Measurements from ENCODE around the gene TAF4.
"Not testable (repeated sequence)": the region's sequence is repeated elsewhere in the genome, so short reads cannot be mapped to it uniquely, and the experiment has no call there.

The TAF4 gene

DNA sequence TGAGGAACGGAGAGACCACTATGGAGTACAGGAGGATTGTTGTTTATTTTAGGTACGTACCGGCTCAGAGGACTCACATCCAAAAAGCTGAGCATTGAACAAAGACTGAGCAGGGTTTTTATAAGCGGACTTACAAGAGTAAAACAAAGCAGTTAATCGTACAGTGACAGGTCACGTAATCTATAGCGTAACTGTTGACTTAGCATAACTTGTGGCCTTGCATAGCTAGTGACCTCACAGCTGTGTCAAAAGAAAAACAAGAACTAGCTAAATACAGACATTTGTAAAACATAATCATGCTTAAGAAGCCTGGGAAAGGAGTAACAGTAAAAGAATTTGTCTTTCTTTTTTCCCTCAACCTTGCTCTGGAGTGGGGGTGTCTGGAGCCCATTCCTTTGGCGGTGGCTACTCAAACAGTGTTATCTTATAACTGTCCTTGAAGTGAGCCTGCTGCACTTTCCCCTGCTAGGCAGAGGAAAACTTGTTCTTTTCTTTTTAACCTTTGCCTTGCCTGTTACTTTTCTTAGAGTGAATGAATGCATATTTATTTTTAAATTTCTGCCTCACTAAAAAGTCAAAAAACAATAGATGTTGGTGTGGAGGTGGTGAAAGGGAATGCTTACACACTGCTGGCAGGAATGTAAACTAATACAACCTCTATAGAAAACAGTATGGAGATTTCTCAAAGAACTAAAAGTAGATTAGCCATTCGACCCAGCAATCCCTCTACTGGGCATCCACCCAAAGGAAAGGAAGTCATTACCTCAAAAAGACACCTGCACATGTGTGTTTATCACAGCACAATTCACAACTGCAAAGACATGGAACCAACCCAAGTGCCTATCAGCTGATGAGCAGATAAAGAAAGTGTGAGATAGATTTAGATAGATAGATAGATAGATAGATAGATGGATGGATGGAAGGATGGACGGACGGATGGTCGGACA is 109.0 kb downstream of the TAF4 start:
- no peak for FAIRE-seq

DNA sequence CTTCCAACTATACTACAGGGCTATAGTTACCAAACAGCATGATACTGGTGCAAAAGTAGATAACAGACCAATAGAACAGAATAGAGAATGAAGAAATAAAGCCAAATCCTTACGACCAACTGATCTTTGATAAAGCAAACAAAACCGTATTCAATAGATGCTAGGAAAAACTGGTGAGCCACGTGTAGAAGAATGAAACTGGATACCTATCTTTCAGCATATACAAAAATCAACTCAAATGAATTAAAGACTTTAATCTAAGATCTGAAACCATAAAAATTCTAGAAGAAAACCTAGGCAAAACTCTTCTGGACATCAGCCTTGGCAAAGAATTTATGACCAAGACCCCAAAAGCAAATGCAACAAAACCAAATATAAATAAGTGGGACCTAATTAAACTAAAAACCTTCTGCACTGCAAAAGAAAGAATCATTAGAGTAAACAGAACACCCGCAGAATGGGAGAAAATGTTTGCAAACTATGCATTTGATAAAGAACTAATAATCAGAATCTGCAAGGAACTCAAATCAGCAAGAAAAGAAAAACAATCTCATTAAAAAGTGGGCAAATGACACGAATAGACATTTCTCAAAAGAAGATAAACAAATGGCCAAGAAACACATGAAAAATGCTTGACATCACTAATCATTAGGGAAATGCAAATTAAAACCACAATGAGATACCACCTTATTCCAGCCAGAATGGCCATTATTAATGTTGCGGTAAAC is 109.8 kb downstream of the TAF4 start:
- no peak for DNase-seq (ENCODE audit: extremely low spot score, insufficient read length, low read depth)
- no peak for FAIRE-seq

More for the DNA sequence above, 109.0 kb downstream of the TAF4 start:
- DNase-seq (ENCODE audit: extremely low spot score, insufficient read length, low read depth): no peak

DNA sequence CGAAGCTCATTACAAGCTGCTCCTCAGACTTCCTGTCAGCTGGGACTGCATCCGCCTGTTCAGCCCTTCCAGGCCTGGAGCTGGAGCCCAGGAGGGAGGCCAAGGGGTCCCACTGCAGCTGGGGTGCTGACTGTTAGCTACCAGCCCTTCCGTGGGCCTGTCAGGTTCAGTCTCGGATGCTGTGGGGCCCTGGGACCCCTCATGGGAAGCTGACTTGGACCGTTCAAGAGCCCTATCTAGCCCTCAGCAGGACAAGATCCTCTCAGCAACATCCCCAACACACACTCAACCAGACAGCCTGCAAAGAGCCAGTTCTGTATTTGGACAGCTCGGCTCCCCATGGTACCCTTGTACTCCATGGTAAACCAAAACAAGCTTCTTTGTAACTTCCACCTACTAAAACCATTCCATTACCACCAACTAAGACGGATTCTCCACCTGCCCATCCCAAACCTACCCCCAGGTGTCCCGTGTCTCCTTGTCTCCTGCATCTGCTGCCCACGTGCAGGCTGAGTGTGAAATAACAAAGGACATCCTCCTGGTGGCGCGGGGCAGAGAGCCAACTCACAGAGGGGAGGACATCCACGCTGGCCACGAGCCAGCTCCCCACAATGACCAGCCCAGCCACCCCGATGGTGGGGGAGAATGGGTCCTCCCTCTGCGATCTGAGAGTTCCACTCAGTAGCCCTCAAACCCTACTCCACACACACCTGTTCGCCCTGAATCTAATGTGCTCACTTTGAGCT is 111.2 kb downstream of the TAF4 start:
- no peak for DNase-seq (ENCODE audit: extremely low spot score, insufficient read length, low read depth)
- no peak for FAIRE-seq

DNA sequence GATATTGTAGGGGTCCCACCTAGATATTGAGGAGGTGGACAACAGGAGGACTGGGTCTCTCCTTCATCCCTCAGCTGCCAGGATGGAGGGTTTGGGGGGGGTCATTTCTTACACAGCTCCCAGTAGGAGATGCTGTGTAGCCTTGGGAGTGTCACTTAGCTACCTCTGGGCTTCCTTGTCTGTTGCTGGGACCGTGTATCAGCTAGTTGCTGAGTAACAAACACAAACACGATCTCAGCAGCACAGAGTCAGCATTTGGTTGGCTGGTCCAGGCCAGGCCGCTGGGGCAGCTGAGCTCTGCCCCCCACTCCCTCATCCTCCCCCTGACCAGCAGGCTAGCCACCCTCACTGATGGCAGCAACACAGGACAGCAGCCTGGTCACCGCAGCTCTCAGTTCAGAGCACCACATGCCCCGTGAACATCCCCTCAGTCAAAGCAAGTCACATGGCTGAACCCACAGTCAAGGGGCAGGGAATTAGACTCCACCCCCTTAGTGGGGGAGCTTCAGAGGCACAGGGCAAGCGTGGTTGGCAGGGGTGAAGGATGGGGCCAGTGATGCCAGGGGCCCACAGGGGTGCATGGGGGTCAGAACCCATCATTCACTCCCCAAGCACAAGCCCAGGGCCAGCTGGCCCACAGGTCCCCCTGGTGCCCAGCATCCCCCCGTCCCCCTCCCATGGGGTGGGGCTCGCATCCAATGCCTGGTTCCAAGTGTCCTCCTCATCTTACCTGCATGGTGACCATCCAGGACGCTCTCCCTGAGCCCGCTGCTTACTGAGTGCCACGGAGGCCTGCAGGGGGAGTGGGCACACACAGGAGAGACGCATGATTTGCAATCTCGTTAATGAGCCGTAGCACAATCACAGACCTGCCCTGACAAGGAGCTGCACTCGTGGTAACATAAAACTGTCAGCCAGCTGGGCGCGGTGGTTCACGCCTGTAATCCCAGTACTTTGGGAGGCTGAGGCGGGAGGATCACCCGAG is 112.4 kb downstream of the TAF4 start:
- FAIRE-seq (no peak), DNase-seq (ENCODE audit: extremely low spot score, insufficient read length, low read depth) (no peak)

DNA sequence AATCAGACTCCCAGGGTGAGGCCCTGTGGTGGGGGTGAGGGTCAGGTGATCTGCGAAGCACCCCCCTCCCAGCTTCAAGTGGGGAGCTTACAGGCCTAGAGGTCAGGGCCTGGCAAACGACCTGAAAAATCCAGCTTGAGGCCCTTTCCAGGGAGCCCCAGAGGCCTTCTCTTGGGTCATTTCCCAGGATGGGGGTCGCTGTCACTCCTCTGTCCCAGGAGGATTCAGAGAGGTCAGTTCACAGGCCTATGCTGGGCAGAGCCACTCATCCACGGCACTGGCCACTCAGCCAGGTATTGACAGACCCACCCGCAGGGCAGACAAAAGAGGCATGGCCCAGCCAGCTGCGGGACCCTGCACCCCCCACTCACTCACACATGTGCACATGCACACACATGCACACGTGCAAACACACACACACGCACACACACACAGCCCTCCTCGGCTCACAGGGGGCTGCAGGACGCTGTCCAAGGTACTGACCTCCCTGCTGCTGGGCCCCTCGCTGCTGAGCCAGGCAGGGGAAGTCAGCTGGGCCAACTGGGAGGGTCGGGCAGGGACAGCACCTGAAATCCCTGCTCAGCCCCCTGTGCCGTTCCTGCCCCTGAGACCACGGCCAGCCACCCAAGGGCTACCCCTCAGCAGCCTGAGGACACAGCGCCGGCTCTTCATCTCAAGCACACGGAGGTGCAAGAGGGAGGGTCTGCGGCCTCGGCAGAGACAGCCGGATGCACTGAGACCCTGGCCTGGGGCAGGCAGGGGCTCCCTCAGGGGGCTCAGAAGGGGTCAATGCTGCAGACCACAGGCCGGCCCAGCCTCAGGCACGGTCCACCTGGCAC is 113.8 kb downstream of the TAF4 start:
- DNase-seq (ENCODE audit: extremely low spot score, insufficient read length, low read depth) (no peak), FAIRE-seq (no peak)

DNA sequence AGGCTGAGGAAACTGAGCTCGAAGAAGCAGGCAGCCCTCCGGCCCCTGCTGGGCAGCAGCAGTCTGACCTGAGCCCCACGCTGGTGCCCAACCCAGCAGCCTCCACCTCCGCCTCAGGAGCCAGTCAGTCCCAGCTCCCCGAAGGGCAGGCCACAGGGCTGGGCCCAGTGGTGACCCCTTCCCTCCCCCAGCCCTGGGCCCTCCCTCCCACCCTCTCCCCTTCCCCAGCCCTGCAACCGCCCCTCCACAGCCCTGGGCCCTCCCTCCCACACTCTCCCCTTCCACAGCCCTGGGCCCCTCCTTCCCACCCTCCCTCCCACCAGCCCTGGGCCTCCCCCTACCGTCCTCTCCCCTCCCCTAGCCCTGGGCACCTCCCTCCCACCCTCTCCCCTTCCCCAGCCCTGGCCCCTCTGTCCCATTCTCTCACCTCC is 115.0 kb downstream of the TAF4 start:
- DNase-seq (ENCODE audit: extremely low spot score, insufficient read length, low read depth) (no peak), FAIRE-seq (no peak)

DNA sequence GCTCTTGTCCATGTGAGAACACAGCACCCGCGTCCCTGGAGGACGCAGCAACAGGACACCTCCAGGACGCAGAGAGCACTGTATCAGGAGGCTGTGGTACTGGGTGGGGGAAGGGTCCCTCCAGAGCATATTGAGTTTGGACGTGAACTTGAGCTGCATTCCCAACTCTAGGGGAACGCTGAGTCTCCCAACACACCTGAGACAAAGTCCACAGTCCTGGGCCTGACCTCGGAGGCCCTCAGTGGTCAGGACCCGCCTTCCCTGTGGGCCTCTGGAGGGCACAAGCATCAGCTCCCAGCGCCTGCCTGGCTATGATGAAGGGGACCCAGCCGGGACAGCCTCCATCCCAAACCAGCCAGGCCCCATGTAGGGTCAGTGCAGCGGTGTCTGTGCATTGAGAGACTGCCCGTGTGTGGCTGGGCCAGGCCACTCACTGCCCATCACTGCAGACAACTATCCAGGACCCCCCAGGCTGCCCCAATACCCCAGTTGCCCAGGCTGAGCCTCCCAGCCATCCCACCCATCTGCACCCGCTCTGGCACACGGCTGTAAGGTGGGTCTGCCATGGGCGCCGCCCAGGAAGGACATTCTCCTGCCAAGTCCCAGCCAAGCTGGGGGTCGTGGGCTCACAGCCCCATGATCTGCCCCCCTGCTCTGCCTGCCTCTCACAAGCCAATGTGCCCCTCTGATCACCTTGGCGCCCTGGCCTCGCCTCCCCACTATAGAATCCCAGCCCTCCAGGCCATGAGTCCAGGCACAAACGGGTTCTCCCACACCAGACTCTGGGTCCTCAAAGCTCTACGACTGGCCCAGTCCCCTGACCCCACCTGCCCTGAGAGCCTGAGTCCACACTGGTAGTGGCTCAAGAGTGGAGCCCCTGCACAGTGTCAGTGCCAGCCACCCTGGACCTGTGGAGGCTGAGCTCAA is 115.7 kb downstream of the TAF4 start:
- no peak for FAIRE-seq
- no peak for DNase-seq (ENCODE audit: extremely low spot score, insufficient read length, low read depth)

DNA sequence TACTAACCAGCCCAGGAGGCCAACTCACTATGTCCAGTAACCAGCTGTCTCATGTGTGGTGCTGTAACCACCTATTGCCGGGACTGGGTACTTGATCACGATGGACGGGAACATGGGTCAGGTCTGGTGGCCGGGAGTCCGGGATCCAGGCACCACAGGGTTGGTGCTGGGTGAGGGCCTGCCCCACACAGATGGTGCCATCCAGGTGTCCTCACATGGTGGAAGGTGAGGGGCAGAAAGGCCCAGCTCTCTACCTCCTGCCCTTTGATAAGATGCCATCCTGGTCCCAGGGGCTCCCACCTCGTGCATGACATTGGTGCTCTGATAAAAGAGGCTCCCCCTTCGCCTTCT is 116.3 kb downstream of the TAF4 start:
- no peak for FAIRE-seq
- no peak for DNase-seq (ENCODE audit: extremely low spot score, insufficient read length, low read depth)

DNA sequence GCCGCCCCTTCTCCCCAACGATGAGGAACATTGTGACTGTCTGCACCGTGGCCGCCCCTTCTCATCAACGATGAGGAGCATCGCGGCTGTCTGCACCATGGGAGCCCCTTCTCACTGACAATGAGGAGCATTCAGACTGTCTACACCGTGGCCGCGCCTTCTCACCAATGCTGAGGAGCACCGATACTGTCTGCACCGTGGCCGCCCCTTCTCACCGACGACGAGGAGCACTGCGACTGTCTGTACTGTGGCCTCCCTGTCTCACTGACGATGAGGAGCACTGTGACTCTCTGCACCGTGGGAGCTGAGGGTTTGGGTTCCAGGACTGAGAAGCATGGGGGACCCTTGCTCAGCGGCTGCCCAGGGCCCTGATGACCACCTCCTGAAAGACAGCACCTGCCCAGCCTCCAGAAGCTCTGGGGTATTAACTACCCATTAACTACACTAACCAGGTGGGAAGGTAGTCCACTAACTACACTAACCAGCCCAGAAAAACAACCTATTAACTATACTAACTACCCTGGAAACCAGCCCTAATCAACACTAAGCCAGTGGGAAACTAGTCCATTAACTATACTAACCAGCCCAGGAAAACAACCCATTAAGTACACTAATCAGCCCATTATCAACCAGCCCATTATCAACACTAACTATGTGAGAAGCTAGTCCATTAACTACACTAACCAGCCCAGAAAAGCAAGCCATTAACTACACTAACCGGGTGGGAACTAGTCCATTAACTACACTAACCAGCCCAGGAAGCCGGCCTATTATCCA is 116.9 kb downstream of the TAF4 start:
- no peak for DNase-seq (ENCODE audit: extremely low spot score, insufficient read length, low read depth)
- FAIRE-seq: no peak

DNA sequence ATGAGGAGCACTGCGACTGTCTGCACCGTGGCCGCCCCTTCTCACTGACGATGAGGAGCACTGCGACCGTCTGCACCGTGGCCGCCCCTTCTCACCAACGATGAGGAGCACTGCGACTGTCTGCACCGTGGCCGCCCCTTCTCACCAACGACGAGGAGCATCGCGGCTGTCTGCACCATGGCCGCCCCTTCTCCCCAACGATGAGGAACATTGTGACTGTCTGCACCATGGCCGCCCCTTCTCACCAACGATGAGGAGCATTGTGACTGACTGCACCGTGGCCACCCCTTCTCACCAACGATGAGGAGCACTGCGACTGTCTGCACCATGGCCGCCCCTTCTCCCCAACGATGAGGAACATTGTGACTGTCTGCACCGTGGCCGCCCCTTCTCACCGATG is 117.6 kb downstream of the TAF4 start:
- DNase-seq (ENCODE audit: extremely low spot score, insufficient read length, low read depth); FAIRE-seq: not testable (repeated sequence)

DNA sequence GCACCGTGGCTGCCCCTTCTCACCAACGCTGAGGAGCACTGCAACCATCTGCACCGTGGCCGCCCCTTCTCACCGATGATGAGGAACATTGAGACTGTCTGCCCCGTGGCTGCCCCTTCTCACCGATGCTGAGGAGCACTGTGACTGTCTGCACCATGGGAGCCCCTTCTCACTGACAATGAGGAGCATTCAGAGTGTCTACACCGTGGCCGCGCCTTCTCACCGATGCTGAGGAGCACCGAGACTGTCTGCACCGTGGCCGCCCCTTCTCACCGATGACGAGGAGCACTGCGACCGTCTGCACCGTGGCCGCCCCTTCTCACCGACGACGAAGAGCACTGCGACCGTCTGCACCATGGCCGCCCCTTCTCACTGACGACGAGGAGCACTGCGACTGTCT is 120.2 kb downstream of the TAF4 start:
- not testable (repeated sequence) for DNase-seq (ENCODE audit: extremely low spot score, insufficient read length, low read depth); FAIRE-seq

DNA sequence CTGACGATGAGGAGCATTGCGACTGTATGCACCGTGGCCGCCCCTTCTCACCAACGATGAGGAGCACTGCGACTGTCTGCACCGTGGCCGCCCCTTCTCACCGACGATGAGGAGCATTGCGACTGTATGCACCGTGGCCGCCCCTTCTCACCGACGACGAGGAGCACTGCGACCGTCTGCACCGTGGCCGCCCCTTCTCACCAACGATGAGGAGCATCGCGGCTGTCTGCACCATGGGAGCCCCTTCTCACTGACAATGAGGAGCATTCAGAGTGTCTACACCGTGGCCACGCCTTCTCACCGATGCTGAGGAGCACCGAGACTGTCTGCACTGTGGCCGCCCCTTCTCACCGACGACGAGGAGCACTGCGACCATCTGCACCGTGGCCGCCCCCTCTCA is 120.7 kb downstream of the TAF4 start:
- not testable (repeated sequence) for DNase-seq (ENCODE audit: extremely low spot score, insufficient read length, low read depth); FAIRE-seq

DNA sequence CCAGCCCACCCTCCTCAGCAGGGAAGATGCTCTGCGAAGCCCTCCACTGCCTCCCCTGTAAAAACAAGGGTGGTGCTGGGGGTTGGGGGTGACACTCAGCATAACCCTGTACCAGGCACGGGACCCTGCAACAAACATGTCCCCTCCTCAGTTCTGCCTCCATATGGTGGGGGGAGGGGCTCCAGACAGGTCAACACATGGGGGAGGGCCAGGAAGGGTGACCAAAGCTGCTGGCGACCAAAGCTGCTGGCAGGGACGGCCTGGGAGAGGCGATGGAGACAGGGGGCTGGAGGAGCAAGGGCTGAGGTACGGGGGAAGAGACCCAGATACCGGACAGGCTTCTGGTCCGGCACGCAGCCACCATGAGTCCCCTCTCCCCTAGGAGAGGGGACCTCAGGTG is 123.2 kb downstream of the TAF4 start:
- FAIRE-seq: no peak
- no peak for DNase-seq (ENCODE audit: extremely low spot score, insufficient read length, low read depth)

DNA sequence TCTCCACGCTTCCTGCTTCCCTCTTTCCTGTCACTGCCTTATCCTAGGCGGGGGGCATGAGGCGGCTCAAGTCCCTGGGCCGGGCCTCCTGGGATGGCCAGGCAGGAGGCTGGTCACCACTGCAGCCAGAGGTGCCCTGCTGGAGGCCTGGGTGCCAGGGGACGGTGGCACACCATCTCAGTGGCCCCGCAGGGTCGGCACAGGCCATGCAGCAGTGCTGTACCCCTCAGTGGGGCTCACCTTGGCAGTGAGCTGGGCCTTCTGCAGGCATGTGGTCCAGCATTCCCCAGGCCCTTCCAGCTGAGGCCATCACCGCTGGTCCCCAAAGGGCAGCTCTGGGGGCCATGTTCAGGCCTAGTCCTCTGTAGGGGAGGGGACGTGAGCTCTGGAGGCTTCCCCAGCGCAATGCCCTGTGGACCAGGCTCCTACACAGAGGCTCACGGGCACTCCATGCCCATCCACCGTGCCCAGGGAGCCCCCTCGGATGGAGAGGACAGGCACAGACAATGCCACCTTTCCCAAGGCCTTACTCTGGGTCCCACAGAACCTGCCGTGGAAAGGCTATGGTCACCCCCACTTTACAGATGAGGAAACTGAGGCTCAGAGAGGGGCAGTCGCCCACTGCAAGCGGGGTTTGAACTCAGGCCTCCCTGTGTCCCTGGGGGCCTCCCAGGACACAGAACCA is 123.8 kb downstream of the TAF4 start:
- no peak for FAIRE-seq
- DNase-seq (ENCODE audit: extremely low spot score, insufficient read length, low read depth): no peak

DNA sequence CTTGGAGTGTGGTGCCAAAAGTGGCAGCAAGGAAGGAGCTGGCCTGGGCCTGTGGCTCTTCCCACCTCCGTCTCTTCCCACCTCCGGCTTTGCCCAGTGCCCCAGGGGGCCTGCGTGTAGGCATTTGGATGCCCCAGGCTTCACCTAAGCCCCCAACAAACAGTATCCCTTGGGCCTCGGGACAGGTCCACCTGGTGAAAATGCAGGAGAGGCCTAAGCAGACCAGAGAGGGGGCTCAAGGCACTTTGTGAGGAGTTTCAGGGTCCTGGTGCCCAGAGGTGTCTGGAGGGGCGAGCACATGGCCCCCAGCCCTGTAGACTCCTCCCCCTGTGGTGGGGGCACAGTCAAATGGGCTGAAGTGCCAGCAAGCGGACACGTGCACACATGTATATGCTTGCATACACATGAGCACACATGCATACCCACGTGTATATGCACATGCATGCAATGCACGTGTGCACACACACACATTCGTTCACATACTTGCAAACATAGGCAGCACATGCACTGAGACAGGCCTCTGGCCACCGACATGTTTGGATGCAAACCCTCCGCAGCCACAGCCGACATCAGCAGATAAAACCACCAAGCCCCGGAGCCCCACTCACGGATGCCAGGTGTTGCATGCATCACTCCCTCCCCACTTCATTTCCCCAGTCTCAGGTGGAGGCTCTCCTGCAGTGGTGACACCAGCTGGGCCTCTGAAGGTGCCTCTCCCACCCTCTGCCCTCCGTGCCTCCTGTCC is 124.5 kb downstream of the TAF4 start:
- FAIRE-seq (no peak), DNase-seq (ENCODE audit: extremely low spot score, insufficient read length, low read depth) (no peak)

DNA sequence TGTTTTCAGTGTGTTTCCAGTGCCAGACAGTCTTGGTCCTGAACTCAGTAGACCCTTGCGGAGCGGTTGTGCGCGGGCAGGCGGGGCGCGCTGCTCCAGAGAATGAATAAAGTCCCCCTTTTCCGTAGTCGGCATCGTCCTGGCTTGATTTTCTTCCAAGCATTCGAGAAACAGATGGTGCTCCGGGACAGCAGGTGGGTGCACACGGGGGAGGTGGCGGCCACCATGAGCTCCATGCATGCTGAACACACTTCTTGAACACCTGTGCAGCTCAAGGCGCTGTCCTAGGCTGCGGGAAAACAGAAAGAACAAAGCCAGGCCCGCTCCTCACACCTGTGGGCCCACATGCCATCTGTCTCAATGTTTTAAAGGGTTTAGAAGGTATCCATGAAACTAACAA is 125.2 kb downstream of the TAF4 start:
- FAIRE-seq (no peak), DNase-seq (ENCODE audit: extremely low spot score, insufficient read length, low read depth) (no peak)

All from GM18507 (cell line).